T-cell (primary cell): ENCODE measurements around the gene MLH1. TPM values are rescaled to one million over a fixed set of nuclear protein-coding genes. Genes with fewer than 3 reads are reported as not detected.

Experiments used
- ATAC-seq, 4 experiments: fragments of 200-7000 bp in 3 of 4; fragments of 150-1000 bp in 1 of 4; cut with Tn5 transposase; replicated peaks in 1 of 4; 1 replicate in 3 of 4; 2 replicates in 1 of 4; pipeline ENCODE4 v1.10.0; 2021; ENCODE audit warnings: moderate library complexity in 3 of 4, mild to moderate bottlenecking in 2 of 4, moderate number of reproducible peaks in 1 of 4
- CTCF ChIA-PET, 2 donors: fragments of 300-600 bp; sonication (Branson Sonifier 250); formaldehyde crosslinking; loops; one replicate each; lab custom pipeline; 2022; ENCODE audit warnings: antibody characterized with exemption in 2 of 2; lab: Charles Lee
- POLR2A ChIA-PET, 2 donors: fragments of 300-600 bp; sonication (Branson Sonifier 250); formaldehyde crosslinking; loops; one replicate each; lab custom pipeline; 2022; ENCODE audit warnings: antibody characterized with exemption in 2 of 2; lab: Charles Lee
- DNase-seq, 35 experiments: peaks; one replicate each; pipeline versions ENCODE4 v3.0.0 to v3.0.0-alpha.2; 2013 to 2023
- H3K27ac ChIP-seq: one replicate; pipeline ENCODE4 v1.5.1; 2013; ENCODE audit warnings: low read length
- H3K27me3 ChIP-seq, 2 experiments: replicated peaks in 1 of 2; 1 replicate in 1 of 2; 2 replicates in 1 of 2; pipeline versions ENCODE4 v1.6.1 to v1.7.0; 2013; ENCODE audit warnings: low read length in 1 of 2, mixed read lengths in 1 of 2; ENCODE audit not compliant: control insufficient read depth in 2 of 2, insufficient read depth in 2 of 2; ENCODE audit errors: extremely low read depth in 1 of 2
- H3K36me3 ChIP-seq, 2 donors: 1 replicate in 1 of 2; 2 replicates in 1 of 2; pipeline versions ENCODE4 v1.6.1 to v1.7.0; 2013; ENCODE audit warnings: low read length in 1 of 2; ENCODE audit not compliant: control insufficient read depth in 2 of 2, insufficient read depth in 1 of 2; ENCODE audit errors: extremely low read depth in 1 of 2
- H3K4me1 ChIP-seq, 2 experiments: 1 replicate in 1 of 2; 2 replicates in 1 of 2; pipeline versions ENCODE4 v1.6.1 to v1.7.0; 2013; ENCODE audit warnings: low read length in 2 of 2, mixed read lengths in 1 of 2; ENCODE audit not compliant: insufficient read depth in 2 of 2, control insufficient read depth in 1 of 2; ENCODE audit errors: extremely low read depth in 1 of 2
- H3K4me3 ChIP-seq, 2 donors: 1 replicate in 1 of 2; 2 replicates in 1 of 2; pipeline versions ENCODE4 v1.5.1 to v1.7.0; 2013; ENCODE audit warnings: mild to moderate bottlenecking in 2 of 2, low read length in 1 of 2, moderate library complexity in 1 of 2; ENCODE audit not compliant: control insufficient read depth in 1 of 2; ENCODE audit errors: extremely low read depth in 1 of 2
- H3K9me3 ChIP-seq: 2 replicates; pipeline ENCODE4 v1.7.0; 2013
- H3K27ac Mint-ChIP-seq, 2 donors: one replicate each; pipeline ENCODE4 v1.8.0; 2020 to 2021; ENCODE audit warnings: mild to moderate bottlenecking in 2 of 2, mixed read lengths in 2 of 2
- H3K27me3 Mint-ChIP-seq, 2 donors: one replicate each; pipeline ENCODE4 v1.8.0; 2021 to 2022; ENCODE audit warnings: mixed read lengths in 2 of 2
- H3K36me3 Mint-ChIP-seq: one replicate; pipeline ENCODE4 v1.8.0; 2021; ENCODE audit warnings: mixed read lengths
- H3K4me1 Mint-ChIP-seq, 3 donors: one replicate each; pipeline ENCODE4 v1.8.0; 2020 to 2022; ENCODE audit warnings: mixed read lengths in 3 of 3, mild to moderate bottlenecking in 1 of 3
- H3K4me3 Mint-ChIP-seq, 3 donors: one replicate each; pipeline ENCODE4 v1.8.0; 2020 to 2022; ENCODE audit warnings: mild to moderate bottlenecking in 3 of 3, mixed read lengths in 3 of 3, moderate library complexity in 3 of 3
- H3K9me3 Mint-ChIP-seq, 3 donors: one replicate each; pipeline ENCODE4 v1.8.0; 2020 to 2022; ENCODE audit warnings: mixed read lengths in 3 of 3
- WGBS: methylation state at CpG from one replicate; pipeline ENCODE4 v1.1.5; 2013; ENCODE audit warnings: missing lambda C conversion rate; ENCODE audit not compliant: insufficient coverage; 5-methylcytosine and 5-hydroxymethylcytosine counted together
- total RNA-seq, 35 experiments: library from RNA in 6 of 35; stranded (reverse) in 6 of 35; fragments of 120-200 nt in 1 of 35; gene quantifications; one replicate each; pipeline versions ENCODE4 v1.2.1 to v1.2.4 and lab custom pipeline; 2013 to 2026

The MLH1 gene
- total RNA-seq: 10 to 100 TPM; 24.7 to 32.4 (median 28.6) TPM
- 50.2 TPM for total RNA-seq (2013)
- 36.8 to 120 (median 49.7) reads per million in 29 experiments for total RNA-seq (lab: John Stamatoyannopoulos, UW)

DNA sequence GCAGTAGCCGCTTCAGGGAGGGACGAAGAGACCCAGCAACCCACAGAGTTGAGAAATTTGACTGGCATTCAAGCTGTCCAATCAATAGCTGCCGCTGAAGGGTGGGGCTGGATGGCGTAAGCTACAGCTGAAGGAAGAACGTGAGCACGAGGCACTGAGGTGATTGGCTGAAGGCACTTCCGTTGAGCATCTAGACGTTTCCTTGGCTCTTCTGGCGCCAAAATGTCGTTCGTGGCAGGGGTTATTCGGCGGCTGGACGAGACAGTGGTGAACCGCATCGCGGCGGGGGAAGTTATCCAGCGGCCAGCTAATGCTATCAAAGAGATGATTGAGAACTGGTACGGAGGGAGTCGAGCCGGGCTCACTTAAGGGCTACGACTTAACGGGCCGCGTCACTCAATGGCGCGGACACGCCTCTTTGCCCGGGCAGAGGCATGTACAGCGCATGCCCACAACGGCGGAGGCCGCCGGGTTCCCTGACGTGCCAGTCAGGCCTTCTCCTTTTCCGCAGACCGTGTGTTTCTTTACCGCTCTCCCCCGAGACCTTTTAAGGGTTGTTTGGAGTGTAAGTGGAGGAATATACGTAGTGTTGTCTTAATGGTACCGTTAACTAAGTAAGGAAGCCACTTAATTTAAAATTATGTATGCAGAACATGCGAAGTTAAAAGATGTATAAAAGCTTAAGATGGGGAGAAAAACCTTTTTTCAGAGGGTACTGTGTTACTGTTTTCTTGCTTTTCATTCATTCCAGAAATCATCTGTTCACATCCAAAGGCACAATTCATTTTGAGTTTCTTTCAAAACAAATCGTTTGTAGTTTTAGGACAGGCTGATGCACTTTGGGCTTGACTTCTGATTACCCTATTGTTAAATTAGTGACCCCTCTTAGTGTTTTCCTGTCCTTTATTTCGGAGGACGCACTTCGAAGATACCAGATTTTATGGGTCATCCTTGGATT is at the start of gene MLH1:
Gene MLH1, plus strand, starts transcription at position 193 of the 958 bp plus-strand sequence. Its CDS starts 30 bp downstream, at position 223.
- H3K36me3 ChIP-seq: peaks cover 7 to 36% of the 10 kb centered on the region in 2 donors
- H3K4me3 ChIP-seq: peak within 1 kb of the TSS; percentile 91 to 92
- no peaks in the 10 kb centered on the region for H3K9me3 ChIP-seq
- no peaks in the 10 kb centered on the region for H3K27me3 Mint-ChIP-seq
- WGBS: 1% methylated on average over 34 of the region's 47 CpGs
- H3K27ac Mint-ChIP-seq: no peak within 1 kb of the TSS
- peak within 1 kb of the TSS; percentile 99 for H3K27ac ChIP-seq
- no peaks in the 10 kb centered on the region for H3K27me3 ChIP-seq
- ATAC-seq: peak; percentile 87 to 90 (median 88)
- H3K9me3 Mint-ChIP-seq: no peaks in the 10 kb centered on the region
- peaks cover 28 to 44% (median 39%) of the 10 kb centered on the region in 3 donors for H3K4me1 Mint-ChIP-seq
- POLR2A ChIA-PET: interaction anchor here (0.6 to 3.2 kb wide), 21 partner anchors 11 to 1171 kb away, joined by 3 to 18 read pairs (median 5); partner anchors contain the start of genes OXSR1 (in 1 of the 2) and TRANK1 (in 1 of the 2)
- CTCF ChIA-PET: interaction anchor here (0.6 to 2.0 kb wide), 9 partner anchors 22 to 220 kb away, joined by 3 to 14 read pairs (median 5); no protein-coding TSS in a partner anchor
- peaks cover 25 to 46% of the 10 kb centered on the region in 2 experiments for H3K4me1 ChIP-seq
- DNase-seq: peak; percentile 85 to 100 (median 93)
- H3K4me3 Mint-ChIP-seq: no peak within 1 kb of the TSS
- peaks cover 34% of the 10 kb centered on the region for H3K36me3 Mint-ChIP-seq

GRCh38 chr3:36943601-36944000 is 49.7 kb upstream of the MLH1 start:
- H3K4me1 Mint-ChIP-seq: peaks cover 13 to 26% (median 25%) of the 10 kb centered on the region in 3 donors
- CTCF ChIA-PET: interaction anchor here (0.7 to 3.4 kb wide), 4 partner anchors 12 to 49 kb away, joined by 4 to 34 read pairs (median 4); no protein-coding TSS in a partner anchor
- H3K36me3 Mint-ChIP-seq: peaks cover 3% of the 10 kb centered on the region
- H3K9me3 Mint-ChIP-seq: peaks cover 0 to 5% (median 2%) of the 10 kb centered on the region in 3 donors
- Histone ChIP-seq H3K36me3 (no peaks in the 10 kb centered on the region), H3K9me3 (no peaks in the 10 kb centered on the region), H3K27ac (no peak overlapping the region), H3K4me3 (peak overlapping the region; percentile 84 to 91), H3K4me1 (peaks cover 7 to 16% of the 10 kb centered on the region in 2 experiments), H3K27me3 (no peaks in the 10 kb centered on the region)
- POLR2A ChIA-PET: no interaction called here
- H3K27me3 Mint-ChIP-seq: no peaks in the 10 kb centered on the region
- peak overlapping the region in 1 of 2 donors; percentile 75 for H3K27ac Mint-ChIP-seq
- 85% methylated on average over 8 of the region's 10 CpGs for WGBS
- ATAC-seq (no peak), DNase-seq (no peak)
- peak overlapping the region; percentile 77 to 82 (median 81) for H3K4me3 Mint-ChIP-seq

DNA sequence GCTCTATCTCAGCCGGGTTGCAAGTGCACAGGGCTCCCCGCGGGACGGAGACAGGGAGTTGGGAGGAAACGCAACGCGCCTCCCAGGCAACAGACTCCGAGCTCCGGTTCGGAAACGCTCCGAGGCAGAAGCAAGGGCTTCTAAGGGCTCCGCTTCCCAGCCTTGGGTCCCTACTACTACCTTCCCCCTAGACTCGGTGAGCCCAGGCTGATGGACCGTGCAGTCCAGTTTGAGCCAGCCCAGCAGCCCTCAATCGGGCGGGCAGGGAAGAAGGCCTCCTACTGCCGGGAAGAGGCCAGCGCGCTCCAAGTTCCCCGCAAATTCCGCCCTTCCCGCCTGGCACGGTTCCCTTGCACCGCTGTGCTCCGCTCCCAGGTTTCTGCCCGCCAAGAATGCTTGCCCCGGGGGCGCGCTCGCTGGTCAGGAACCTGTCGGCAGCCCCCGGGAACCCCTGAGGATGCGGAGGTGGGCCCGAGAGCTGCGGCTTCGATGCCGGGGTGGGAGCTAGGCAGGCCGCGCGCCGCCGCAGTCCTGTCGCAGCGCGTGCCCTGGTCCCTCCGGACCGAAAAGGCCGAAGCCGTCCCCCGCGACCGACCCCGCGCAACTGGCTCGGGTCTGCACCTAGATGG is 49.2 kb upstream of the MLH1 start:
- DNase-seq (peak in 27 of 35 experiments; percentile 2 to 47 (median 14)), ATAC-seq (peak; percentile 27 to 63 (median 58))
- Mint-ChIP-seq H3K27me3 (no peaks in the 10 kb centered on the region), H3K4me3 (peak overlapping the region; percentile 77 to 82 (median 81)), H3K9me3 (peaks cover 1 to 7% (median 2%) of the 10 kb centered on the region in 3 donors), H3K27ac (peak overlapping the region; percentile 19 to 75), H3K4me1 (peaks cover 13 to 26% (median 25%) of the 10 kb centered on the region in 3 donors), H3K36me3 (peaks cover 5% of the 10 kb centered on the region)
- Histone ChIP-seq H3K36me3 (no peaks in the 10 kb centered on the region), H3K4me3 (peak overlapping the region; percentile 84 to 91), H3K4me1 (peaks cover 7 to 16% of the 10 kb centered on the region in 2 experiments), H3K27me3 (no peaks in the 10 kb centered on the region), H3K9me3 (no peaks in the 10 kb centered on the region), H3K27ac (no peak overlapping the region)
- CTCF ChIA-PET: interaction anchor here (0.7 to 3.4 kb wide), 4 partner anchors 12 to 50 kb away, joined by 4 to 34 read pairs (median 4); no protein-coding TSS in a partner anchor
- POLR2A ChIA-PET: interaction anchor here (0.6 to 1.9 kb wide), 2 partner anchors 49 to 72 kb away, joined by 3 to 6 read pairs; partner anchors contain the start of genes EPM2AIP1 (in 1 of the 2) and MLH1 (in 1 of the 2)
- WGBS: 4% methylated on average over 55 of the region's 56 CpGs

DNA sequence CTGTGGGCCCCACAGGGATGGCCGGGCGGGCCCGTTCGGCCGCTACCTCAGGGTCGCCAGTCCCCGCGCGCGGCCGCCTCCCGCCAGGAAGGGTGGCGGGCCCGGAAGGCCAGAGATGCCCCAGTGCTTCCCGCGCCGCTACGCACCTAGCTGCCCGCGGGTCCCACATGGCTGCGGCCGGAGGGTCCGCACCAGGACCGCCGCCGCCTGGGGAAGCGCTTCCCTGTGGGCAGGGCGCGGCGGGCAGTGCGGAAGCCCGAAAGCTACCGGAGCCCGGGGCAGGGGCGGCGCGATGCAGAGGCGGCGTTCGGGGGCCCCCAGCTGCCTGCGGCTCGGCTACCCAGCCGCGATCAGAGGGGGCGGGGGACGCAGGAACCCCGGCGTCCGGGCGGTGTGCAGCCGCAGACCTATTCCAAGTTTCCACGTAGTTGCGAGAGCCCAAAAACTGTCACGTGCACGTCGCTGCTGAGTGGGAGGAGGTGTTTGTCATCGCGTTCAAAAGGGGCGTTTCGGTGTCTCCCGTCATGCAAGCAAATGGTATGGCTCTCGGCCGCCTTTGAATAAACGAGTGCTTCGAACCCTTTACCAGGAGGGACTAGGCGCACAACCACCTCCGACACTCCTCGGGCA is 48.6 kb upstream of the MLH1 start, which contains the start of gene TRANK1:
Gene TRANK1, minus strand, starts transcription at position 414 of the 630 bp plus-strand sequence. Its CDS starts 245 bp downstream, at position 169.
- DNase-seq: peak; percentile 51 to 90 (median 80)
- Mint-ChIP-seq H3K36me3 (peaks cover 7% of the 10 kb centered on the region), H3K9me3 (peaks cover 2 to 10% (median 4%) of the 10 kb centered on the region in 3 donors), H3K27ac (peak within 1 kb of the TSS; percentile 78 to 80), H3K4me1 (peaks cover 13 to 25% (median 24%) of the 10 kb centered on the region in 3 donors), H3K27me3 (no peaks in the 10 kb centered on the region), H3K4me3 (peak within 1 kb of the TSS; percentile 77 to 87 (median 82))
- ChIA-PET CTCF (interaction anchor here (0.6 to 3.4 kb wide), 4 partner anchors 14 to 53 kb away, joined by 3 to 34 read pairs (median 4); no protein-coding TSS in a partner anchor), POLR2A (interaction anchor here (0.6 to 1.9 kb wide), 3 partner anchors 32 to 72 kb away, joined by 3 to 6 read pairs (median 3); partner anchors contain the start of genes EPM2AIP1 (in 1 of the 2) and MLH1 (in 1 of the 2))
- ATAC-seq: peak; percentile 86 to 95 (median 88)
- Histone ChIP-seq H3K4me1 (peaks cover 7 to 16% of the 10 kb centered on the region in 2 experiments), H3K27me3 (no peaks in the 10 kb centered on the region), H3K27ac (peak within 1 kb of the TSS; percentile 5), H3K4me3 (peak within 1 kb of the TSS; percentile 84 to 91), H3K36me3 (no peaks in the 10 kb centered on the region), H3K9me3 (no peaks in the 10 kb centered on the region)
- WGBS: 2% methylated on average over 67 of the region's 68 CpGs

DNA sequence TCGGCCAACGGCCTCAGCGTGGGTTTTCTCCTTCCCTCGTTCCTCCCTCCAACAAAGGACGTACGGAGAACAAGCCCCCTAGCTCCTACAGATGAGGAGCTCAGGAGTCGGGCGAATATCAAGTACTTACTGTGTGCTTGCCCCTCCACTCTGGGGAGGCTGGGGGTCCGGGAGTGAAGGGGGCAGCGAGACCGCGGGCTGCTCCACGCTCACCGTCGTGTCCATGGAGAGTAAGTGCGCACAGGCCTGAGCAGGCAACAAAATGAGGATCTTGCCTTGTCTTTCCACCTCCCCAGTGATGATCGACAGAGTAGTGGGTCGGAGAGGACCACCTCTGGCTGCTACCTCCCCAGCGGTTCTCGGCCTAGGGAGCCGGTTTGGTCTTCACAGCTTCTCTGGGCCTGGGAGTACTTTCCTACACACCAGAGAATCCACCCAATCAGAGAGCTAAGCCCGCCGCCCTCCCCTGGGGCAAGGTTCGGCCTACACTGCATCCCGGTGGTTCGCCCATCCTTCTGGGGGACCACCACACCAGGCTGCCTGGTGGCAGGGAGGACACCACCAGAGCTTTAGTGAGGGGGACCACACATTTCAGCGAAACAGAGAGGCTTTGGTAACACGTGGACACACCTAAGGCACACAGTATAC is 47.9 kb upstream of the MLH1 start:
- peak overlapping the region; percentile 84 to 91 for H3K4me3 ChIP-seq
- no peaks in the 10 kb centered on the region for H3K27me3 ChIP-seq
- no peaks in the 10 kb centered on the region for H3K9me3 ChIP-seq
- DNase-seq (no peak), ATAC-seq (no peak)
- peaks cover 7% of the 10 kb centered on the region for H3K36me3 Mint-ChIP-seq
- ChIA-PET POLR2A (interaction anchor here (0.6 to 1.9 kb wide), 3 partner anchors 33 to 1016 kb away, joined by 3 to 6 read pairs (median 4); partner anchors contain the start of genes EPM2AIP1 (in 1 of the 2) and MLH1 (in 1 of the 2)), CTCF (interaction anchor here in 1 of 2 donors (0.6 to 3.4 kb wide), 5 partner anchors 13 to 62 kb away, joined by 3 to 34 read pairs (median 4); no protein-coding TSS in a partner anchor)
- WGBS: 95% methylated on average over 18 of the region's 28 CpGs
- H3K4me1 ChIP-seq: peaks cover 7 to 16% of the 10 kb centered on the region in 2 experiments
- peak overlapping the region; percentile 77 to 87 (median 82) for H3K4me3 Mint-ChIP-seq
- H3K27me3 Mint-ChIP-seq: no peaks in the 10 kb centered on the region
- H3K9me3 Mint-ChIP-seq: peaks cover 2 to 10% (median 4%) of the 10 kb centered on the region in 3 donors
- H3K4me1 Mint-ChIP-seq: peaks cover 13 to 24% (median 23%) of the 10 kb centered on the region in 3 donors
- H3K36me3 ChIP-seq: no peaks in the 10 kb centered on the region
- peak overlapping the region; percentile 78 to 80 for H3K27ac Mint-ChIP-seq
- H3K27ac ChIP-seq: peak overlapping the region; percentile 5
